Stimulated activated CD8-positive, alpha-beta memory T cell treated with anti-CD3 and anti-CD28 coated beads, Interleukin-12 subunit alpha, Interleukin-12 subunit beta, amount 100 ng/mL, for 4 hours (primary cell): ENCODE data around the gene RBMS3.

Experiments
- DNase-seq: peaks from one replicate; pipeline ENCODE4 v3.0.0-alpha.2; 2020; ENCODE audit warnings: low read depth

Gene RBMS3

GRCh38 chr3:29576675-29577074 is 295.8 kb downstream of the RBMS3 start:
- no peak for DNase-seq

GRCh38 chr3:29577250-29577649 is 296.4 kb downstream of the RBMS3 start:
- DNase-seq, result no peak

- no peak for DNase-seq
Observed at GRCh38 chr3:29581311-29581710, 300.4 kb downstream of the RBMS3 start.

GRCh38 chr3:29582273-29582672 is 301.4 kb downstream of the RBMS3 start:
- DNase-seq, result no peak

- no peak for DNase-seq
Observed at GRCh38 chr3:29583861-29584260, 303.0 kb downstream of the RBMS3 start.

- DNase-seq, result no peak
Observed at GRCh38 chr3:29585368-29585767, 304.5 kb downstream of the RBMS3 start.

- DNase-seq, result no peak
Observed at GRCh38 chr3:29587340-29587739, 306.5 kb downstream of the RBMS3 start.

- no peak for DNase-seq
Observed at GRCh38 chr3:29590012-29590411, 309.1 kb downstream of the RBMS3 start.

GRCh38 chr3:29590461-29590860 is 309.6 kb downstream of the RBMS3 start:
- no peak for DNase-seq

- DNase-seq, result no peak
Observed at GRCh38 chr3:29591579-29591978, 310.7 kb downstream of the RBMS3 start.

- DNase-seq, result no peak
Observed at GRCh38 chr3:29593802-29594201, 312.9 kb downstream of the RBMS3 start.

GRCh38 chr3:29594261-29594660 is 313.4 kb downstream of the RBMS3 start:
- DNase-seq, result no peak

- no peak for DNase-seq
Observed at GRCh38 chr3:29597376-29598008, 316.6 kb downstream of the RBMS3 start.

- DNase-seq, result no peak
Observed at GRCh38 chr3:29601861-29602585, 321.2 kb downstream of the RBMS3 start.

- no peak for DNase-seq
Observed at GRCh38 chr3:29605845-29606244, 325.0 kb downstream of the RBMS3 start.

GRCh38 chr3:29606416-29606815 is 325.5 kb downstream of the RBMS3 start:
- no peak for DNase-seq

- no peak for DNase-seq
Observed at GRCh38 chr3:29608414-29609327, 327.8 kb downstream of the RBMS3 start.

- no peak for DNase-seq
Observed at GRCh38 chr3:29609328-29609811, 328.5 kb downstream of the RBMS3 start.

GRCh38 chr3:29610781-29611180 is 329.9 kb downstream of the RBMS3 start:
- DNase-seq, result no peak

GRCh38 chr3:29611252-29611651 is 330.4 kb downstream of the RBMS3 start:
- no peak for DNase-seq

GRCh38 chr3:29612536-29612935 is 331.7 kb downstream of the RBMS3 start:
- DNase-seq, result no peak

- DNase-seq, result no peak
Observed at GRCh38 chr3:29614954-29615353, 334.1 kb downstream of the RBMS3 start.
